GM12865 (cell line): Measurements from ENCODE around the gene MCC.

Experiments used
- DNase-seq: peaks from one replicate; pipeline ENCODE4 v3.0.0; 2010; ENCODE audit warnings: low read depth
- H3K4me3 ChIP-seq: 2 replicates; pipeline ENCODE4 v1.5.1; 2011; ENCODE audit warnings: mild to moderate bottlenecking, low read depth, low read length, control low read depth
- CTCF ChIP-seq: IDR thresholded peaks from 2 replicates; pipeline ENCODE4 v1.5.1; 2011; ENCODE audit warnings: low read length, control low read depth, low read depth, inconsistent platforms; ENCODE audit not compliant: insufficient read depth; ENCODE audit errors: missing control alignments

The MCC gene

GRCh38 chr5:113282472-113282871 lies 205.8 kb downstream of the MCC start:
- TF ChIP-seq CTCF: no peak
- DNase-seq: no peak

GRCh38 chr5:113281194-113281593 lies 207.1 kb downstream of the MCC start:
- no peak for TF ChIP-seq CTCF
- no peak for DNase-seq

More at GRCh38 chr5:113282472-113282871, 205.8 kb downstream of the MCC start:
- no peak overlapping the region for H3K4me3 ChIP-seq

GRCh38 chr5:113280541-113280940 lies 207.7 kb downstream of the MCC start:
- H3K4me3 ChIP-seq: no peak overlapping the region
- no peak for TF ChIP-seq CTCF
- DNase-seq: no peak

More at GRCh38 chr5:113281194-113281593, 207.1 kb downstream of the MCC start:
- no peak overlapping the region for H3K4me3 ChIP-seq

GRCh38 chr5:113278976-113279375 lies 209.3 kb downstream of the MCC start:
- no peak for TF ChIP-seq CTCF
- DNase-seq: peak; percentile 9
- H3K4me3 ChIP-seq: no peak overlapping the region

GRCh38 chr5:113276493-113276892 lies 211.8 kb downstream of the MCC start:
- no peak for DNase-seq
- TF ChIP-seq CTCF: no peak
- H3K4me3 ChIP-seq: no peak overlapping the region

GRCh38 chr5:113276001-113276400 lies 212.3 kb downstream of the MCC start:
- H3K4me3 ChIP-seq: no peak overlapping the region
- DNase-seq: no peak
- no peak for TF ChIP-seq CTCF

- TF ChIP-seq CTCF: no peak
- H3K4me3 ChIP-seq: no peak overlapping the region
- no peak for DNase-seq
Measured at GRCh38 chr5:113274836-113275414, 213.3 kb downstream of the MCC start.
